Loucy (cell line): ENCODE data around the gene NDUFAB1.

Source experiments
- H2AFZ ChIP-seq: fragments of 200-600 bp; sonication (generic); 2 replicates; pipeline ENCODE4 v1.6.0; 2016; ENCODE audit warnings: antibody characterized with exemption, mild to moderate bottlenecking, low read length, moderate library complexity
- H3F3A ChIP-seq: fragments of 200-600 bp; 2 replicates; pipeline ENCODE4 v1.6.0; 2016; ENCODE audit warnings: antibody characterized with exemption, low read depth, mild to moderate bottlenecking
- H3K27me3 ChIP-seq: fragments of 200-600 bp; sonication (generic); 2 replicates; pipeline ENCODE4 v1.6.1; 2014; ENCODE audit warnings: low read length, mild to moderate bottlenecking; ENCODE audit not compliant: insufficient read depth, poor library complexity, severe bottlenecking
- H3K36me3 ChIP-seq: fragments of 200-600 bp; sonication (generic); 2 replicates; pipeline ENCODE4 v1.6.1; 2016; ENCODE audit warnings: low read length; ENCODE audit not compliant: insufficient read depth
- H3K4me1 ChIP-seq: fragments of 200-600 bp; sonication (generic); 2 replicates; pipeline ENCODE4 v1.5.1; 2014; ENCODE audit warnings: low read length, mild to moderate bottlenecking; ENCODE audit not compliant: insufficient read depth, poor library complexity, severe bottlenecking
- H3K4me2 ChIP-seq: fragments of 200-600 bp; sonication (generic); 2 replicates; pipeline ENCODE4 v1.6.0; 2014; ENCODE audit warnings: antibody characterized with exemption, low read length, low read depth, mild to moderate bottlenecking; ENCODE audit not compliant: poor library complexity, severe bottlenecking
- H3K4me3 ChIP-seq: fragments of 200-600 bp; sonication (generic); 2 replicates; pipeline ENCODE4 v1.5.1; 2014; ENCODE audit warnings: low read length, mild to moderate bottlenecking, mixed read lengths; ENCODE audit not compliant: poor library complexity, severe bottlenecking
- H3K79me2 ChIP-seq: fragments of 200-600 bp; sonication (generic); 2 replicates; pipeline ENCODE4 v1.6.1; 2014; ENCODE audit warnings: low read length; ENCODE audit not compliant: insufficient read depth
- H3K9ac ChIP-seq: fragments of 200-600 bp; sonication (generic); 2 replicates; pipeline ENCODE4 v1.6.0; 2014; ENCODE audit warnings: mild to moderate bottlenecking, low read depth, low read length, moderate library complexity; ENCODE audit not compliant: poor library complexity, severe bottlenecking
- H3K9me2 ChIP-seq: fragments of 200-600 bp; sonication (generic); replicated peaks from 2 replicates; pipeline ENCODE4 v1.6.1; 2016; ENCODE audit warnings: low read depth, low read length, mixed read lengths
- H3K9me3 ChIP-seq: fragments of 200-600 bp; sonication (generic); 2 replicates; pipeline ENCODE4 v1.6.1; 2014; ENCODE audit warnings: mild to moderate bottlenecking, antibody characterized with exemption, low read length, low read depth; ENCODE audit not compliant: insufficient read depth
- H4K20me1 ChIP-seq: fragments of 200-600 bp; sonication (generic); 2 replicates; pipeline ENCODE4 v1.6.0; 2014; ENCODE audit warnings: antibody characterized with exemption, low read length, mild to moderate bottlenecking; ENCODE audit not compliant: insufficient read depth, poor library complexity, severe bottlenecking
- CTCF ChIP-seq: fragments of 200-600 bp; sonication (generic); conservative IDR thresholded peaks from 2 replicates; pipeline ENCODE4 v1.5.1; 2014; ENCODE audit warnings: mild to moderate bottlenecking, antibody characterized with exemption, low read length
- EZH2phosphoT487 ChIP-seq: fragments of 200-600 bp; IDR thresholded peaks from 2 replicates; pipeline ENCODE4 v1.6.1; 2018; ENCODE audit warnings: antibody characterized with exemption, mild to moderate bottlenecking, moderate library complexity, borderline replicate concordance

The NDUFAB1 gene

GRCh38 chr16:23579371-23579770, 16.7 kb downstream of the NDUFAB1 start:
- Histone ChIP-seq H3K4me2 (no peak overlapping the region), H3K9me2 (no peaks in the 10 kb centered on the region), H3K4me1 (no peaks in the 10 kb centered on the region), H3K9me3 (no peaks in the 10 kb centered on the region), H2AFZ (no peak overlapping the region), H3K9ac (no peak overlapping the region), H3F3A (no peaks in the 10 kb centered on the region), H3K4me3 (no peak overlapping the region), H3K36me3 (peaks cover 34% of the 10 kb centered on the region), H3K79me2 (no peaks in the 10 kb centered on the region), H3K27me3 (no peaks in the 10 kb centered on the region), H4K20me1 (no peaks in the 10 kb centered on the region)
- TF ChIP-seq CTCF (no peak), EZH2phosphoT487 (no peak)

GRCh38 chr16:23578101-23578830, 17.9 kb downstream of the NDUFAB1 start:
- peaks cover 31% of the 10 kb centered on the region for H3K36me3 ChIP-seq
- no peak for TF ChIP-seq EZH2phosphoT487
- no peak for TF ChIP-seq CTCF
- no peak overlapping the region for H3K9ac ChIP-seq
- H3K79me2 ChIP-seq, result no peaks in the 10 kb centered on the region
- H3K4me2 ChIP-seq, result no peak overlapping the region
- no peaks in the 10 kb centered on the region for H4K20me1 ChIP-seq
- H3K9me2 ChIP-seq, result no peaks in the 10 kb centered on the region
- no peaks in the 10 kb centered on the region for H3K4me1 ChIP-seq
- no peaks in the 10 kb centered on the region for H3K9me3 ChIP-seq
- H2AFZ ChIP-seq, result no peak overlapping the region
- no peaks in the 10 kb centered on the region for H3K27me3 ChIP-seq
- no peaks in the 10 kb centered on the region for H3F3A ChIP-seq
- H3K4me3 ChIP-seq, result no peak overlapping the region

GRCh38 chr16:23577493-23577892, 18.6 kb downstream of the NDUFAB1 start:
- Histone ChIP-seq H3K9me2 (no peaks in the 10 kb centered on the region), H3K9me3 (no peaks in the 10 kb centered on the region), H4K20me1 (no peaks in the 10 kb centered on the region), H2AFZ (no peak overlapping the region), H3F3A (no peaks in the 10 kb centered on the region), H3K4me3 (no peak overlapping the region), H3K9ac (no peak overlapping the region), H3K27me3 (no peaks in the 10 kb centered on the region), H3K4me1 (no peaks in the 10 kb centered on the region), H3K36me3 (peaks cover 31% of the 10 kb centered on the region), H3K79me2 (no peaks in the 10 kb centered on the region), H3K4me2 (no peak overlapping the region)
- TF ChIP-seq EZH2phosphoT487 (no peak), CTCF (no peak)
